ENCODE measurements around the gene BMP4. TPM values are rescaled to one million over a fixed set of nuclear protein-coding genes. Genes with fewer than 3 reads are reported as not detected.

Gene BMP4
- total RNA-seq, 2 experiments from 2014 or later, result 0.34 TPM; not detected in 1

DNA sequence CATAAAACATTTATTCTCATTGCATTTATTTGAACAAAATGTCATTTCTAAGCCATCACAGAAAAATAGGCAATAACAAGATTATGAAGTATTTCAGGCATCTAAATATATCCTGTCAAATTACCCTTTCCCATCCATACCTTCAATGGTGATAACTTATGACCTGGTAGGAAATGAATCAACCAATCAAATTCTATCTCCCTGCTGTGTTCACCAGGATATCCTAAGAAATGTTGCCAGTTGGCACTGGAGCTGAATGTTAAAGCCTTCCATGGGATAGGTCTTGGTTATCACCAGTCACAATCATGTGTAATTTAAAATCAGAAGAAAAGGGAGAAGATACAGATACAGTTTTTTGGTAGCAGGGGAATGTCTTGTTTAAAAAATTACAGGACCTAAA, 23.7 kb downstream of the BMP4 start:
- no peaks in the 10 kb centered on the region for H3K36me3 Mint-ChIP-seq
- intact Hi-C loops (cut with micrococcal nuclease), result loop anchor here (5.0 kb wide), 1 partner anchor 399 kb away; no protein-coding TSS in a partner anchor
- H3K4me3 Mint-ChIP-seq, result no peak overlapping the region
- H3K9me3 Mint-ChIP-seq, result no peaks in the 10 kb centered on the region
- peaks cover 2% of the 10 kb centered on the region for H3K27me3 Mint-ChIP-seq
- CTCF ChIA-PET, result interaction anchor here (1.2 kb wide), 1 partner anchor 241 kb away, joined by 3 read pairs; no protein-coding TSS in a partner anchor
- no peaks in the 10 kb centered on the region for H3K4me1 Mint-ChIP-seq (ENCODE audit: low read depth)
- POLR2A ChIA-PET, result no interaction called here
- no peak for DNase-seq
- no peak overlapping the region for H3K27ac Mint-ChIP-seq

DNA sequence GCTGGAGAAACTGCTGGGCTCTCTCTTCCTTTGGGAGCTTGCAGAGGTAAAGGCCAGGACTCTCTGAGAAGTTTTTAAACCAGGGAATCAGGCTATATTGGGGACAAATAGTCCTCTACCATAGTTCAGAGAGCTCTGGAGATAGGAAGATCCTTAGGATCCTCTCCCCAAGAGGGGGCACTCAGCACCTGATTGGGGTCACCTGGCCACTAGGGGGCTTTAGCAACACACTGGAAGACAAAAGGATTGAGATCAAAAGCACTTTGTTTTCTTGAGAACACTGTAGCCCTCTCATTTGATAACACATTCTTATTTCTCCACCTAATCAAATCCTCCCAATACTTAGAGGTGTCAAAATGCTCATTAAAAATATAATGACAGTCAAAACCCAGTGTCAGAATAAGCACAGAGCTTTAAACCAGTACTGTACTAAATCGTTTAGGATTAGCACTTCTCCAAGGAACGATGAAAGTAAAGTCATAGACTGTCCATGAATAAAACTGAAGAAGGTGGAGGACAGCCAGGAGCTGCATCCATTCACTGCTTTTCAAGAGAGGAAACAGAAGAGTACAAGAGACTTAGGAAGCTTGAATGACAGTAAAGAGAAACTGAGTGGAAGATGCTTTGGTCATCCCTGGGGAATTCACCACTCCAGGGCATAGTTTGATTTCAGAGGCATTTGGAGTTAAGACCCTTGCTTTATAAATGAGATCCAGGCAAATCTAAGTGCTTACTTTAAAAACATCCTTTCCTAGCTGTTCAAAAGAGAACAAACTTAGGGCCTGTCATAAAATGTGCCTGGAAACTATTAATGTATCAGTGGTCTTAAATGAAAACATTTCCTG, 26.5 kb downstream of the BMP4 start:
- DNase-seq, result peak; percentile 48

DNA sequence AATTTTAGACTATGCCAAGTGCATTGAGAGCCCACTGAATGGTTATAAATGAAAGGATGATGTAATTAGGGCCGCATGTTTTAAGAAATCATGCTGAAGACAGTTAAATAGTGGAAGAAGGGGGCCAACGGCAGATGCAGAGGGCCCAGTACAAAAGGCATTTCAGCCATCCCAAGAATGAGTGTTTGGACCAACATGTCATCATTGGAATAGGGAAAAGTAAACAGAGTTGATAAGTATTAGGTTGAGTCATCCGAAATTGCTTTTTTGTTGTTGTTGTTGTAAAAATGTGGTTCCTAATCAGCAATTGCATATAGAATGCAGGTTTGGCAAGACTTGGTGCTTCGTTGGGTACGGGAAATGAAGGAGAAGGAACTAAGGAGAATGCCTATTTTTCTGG, 29.5 kb downstream of the BMP4 start:
- no peak overlapping the region for H3K4me3 Mint-ChIP-seq
- intact Hi-C loops (cut with micrococcal nuclease), result no loop called here
- no peaks in the 10 kb centered on the region for H3K9me3 Mint-ChIP-seq
- ChIA-PET POLR2A (no interaction called here), CTCF (no interaction called here)
- no peaks in the 10 kb centered on the region for H3K4me1 Mint-ChIP-seq (ENCODE audit: low read depth)
- no peak for DNase-seq
- no peak overlapping the region for H3K27ac Mint-ChIP-seq
- H3K27me3 Mint-ChIP-seq, result peaks cover 6% of the 10 kb centered on the region
- no peaks in the 10 kb centered on the region for H3K36me3 Mint-ChIP-seq

More for the DNA sequence above, 26.5 kb downstream of the BMP4 start:
- peaks cover 2% of the 10 kb centered on the region for H3K27me3 Mint-ChIP-seq
- ChIA-PET POLR2A (no interaction called here), CTCF (interaction anchor here (0.9 to 2.7 kb wide), 8 partner anchors 8 to 418 kb away, joined by 3 to 21 read pairs (median 4); no protein-coding TSS in a partner anchor)
- intact Hi-C loops (cut with micrococcal nuclease), result loop anchor here (1.0 to 5.0 kb wide), 2 partner anchors 245 to 402 kb away; no protein-coding TSS in a partner anchor
- H3K36me3 Mint-ChIP-seq, result no peaks in the 10 kb centered on the region
- H3K4me3 Mint-ChIP-seq, result no peak overlapping the region
- no peaks in the 10 kb centered on the region for H3K9me3 Mint-ChIP-seq
- H3K27ac Mint-ChIP-seq, result no peak overlapping the region
- no peaks in the 10 kb centered on the region for H3K4me1 Mint-ChIP-seq (ENCODE audit: low read depth)

DNA sequence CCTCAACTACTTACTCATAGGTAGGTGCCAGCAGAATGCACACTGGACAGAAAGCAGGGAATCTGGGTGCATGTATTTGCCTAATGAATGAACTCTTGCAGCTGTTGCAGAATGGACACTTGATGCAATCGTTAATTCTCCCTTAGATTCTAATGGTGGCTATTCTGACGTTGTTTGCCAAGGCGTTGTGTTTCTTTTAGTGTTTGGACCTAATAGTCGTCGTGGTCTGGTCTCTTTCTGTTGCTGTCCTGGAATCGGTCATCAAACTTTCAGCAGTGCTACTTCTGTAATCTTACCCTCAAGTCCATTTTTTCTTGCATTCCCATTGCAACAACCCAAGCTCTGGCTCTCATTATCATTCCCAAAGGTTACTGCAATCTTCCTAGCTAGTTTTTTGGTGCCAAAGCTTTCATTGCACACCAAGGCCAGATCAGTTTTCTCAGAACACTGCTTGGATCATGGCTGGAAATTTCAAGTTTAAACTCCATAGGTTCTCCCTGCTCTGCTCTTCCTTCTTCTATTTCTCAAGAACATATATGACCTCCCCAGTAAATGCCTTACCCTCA, 31.3 kb downstream of the BMP4 start:
- no peaks in the 10 kb centered on the region for H3K4me1 Mint-ChIP-seq (ENCODE audit: low read depth)
- CTCF ChIA-PET, result interaction anchor here (0.6 to 0.7 kb wide), 2 partner anchors 10 to 423 kb away, joined by 3 read pairs; no protein-coding TSS in a partner anchor
- POLR2A ChIA-PET, result no interaction called here
- H3K4me3 Mint-ChIP-seq, result no peak overlapping the region
- H3K27ac Mint-ChIP-seq, result no peak overlapping the region
- intact Hi-C loops (cut with micrococcal nuclease), result no loop called here
- H3K9me3 Mint-ChIP-seq, result no peaks in the 10 kb centered on the region
- no peaks in the 10 kb centered on the region for H3K36me3 Mint-ChIP-seq
- H3K27me3 Mint-ChIP-seq, result peaks cover 6% of the 10 kb centered on the region
- no peak for DNase-seq

DNA sequence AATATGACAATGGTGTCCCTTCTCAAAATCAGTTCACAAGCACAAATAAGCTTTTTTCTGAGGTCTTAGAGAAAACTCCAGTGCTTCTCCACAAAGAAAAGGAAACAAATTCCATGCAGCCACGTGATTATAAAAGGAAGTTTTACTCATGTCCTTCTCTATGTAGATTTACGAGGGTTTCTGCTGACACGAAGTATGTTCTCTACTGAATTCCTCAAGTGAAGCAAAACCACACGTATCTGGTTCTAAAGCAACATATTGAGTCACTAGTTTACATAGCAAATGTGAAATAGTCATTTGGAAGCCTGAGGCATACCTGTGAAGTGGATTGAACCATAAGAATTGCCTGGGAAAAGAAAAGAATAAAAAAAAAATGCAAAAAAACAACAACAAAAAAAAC, 31.9 kb downstream of the BMP4 start:
- Mint-ChIP-seq H3K4me1 (ENCODE audit: low read depth) (no peaks in the 10 kb centered on the region), H3K4me3 (no peak overlapping the region), H3K36me3 (no peaks in the 10 kb centered on the region), H3K27me3 (peaks cover 5% of the 10 kb centered on the region), H3K9me3 (no peaks in the 10 kb centered on the region), H3K27ac (no peak overlapping the region)
- POLR2A ChIA-PET, result no interaction called here
- intact Hi-C loops (cut with micrococcal nuclease), result no loop called here
- DNase-seq, result no peak
- CTCF ChIA-PET, result interaction anchor here (0.6 kb wide), 1 partner anchor 9 kb away, joined by 3 read pairs; no protein-coding TSS in a partner anchor

DNA sequence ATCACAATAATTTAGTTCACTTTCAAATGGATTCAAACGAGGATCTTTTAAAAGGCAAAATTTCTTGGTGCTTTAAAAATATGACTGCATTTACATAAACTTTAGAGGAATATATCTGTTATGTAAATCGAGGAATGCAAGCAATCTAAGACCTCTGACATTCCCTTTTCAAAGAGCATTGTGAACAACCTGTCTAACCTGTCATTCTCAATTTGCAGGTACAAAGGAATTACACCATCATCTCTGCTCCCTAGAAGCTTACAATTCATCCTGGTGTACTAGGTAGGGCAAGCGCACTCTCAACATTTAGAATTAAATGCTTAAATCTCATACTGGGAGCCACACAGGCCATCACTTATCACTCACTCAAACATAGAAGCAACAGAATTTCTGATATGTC, 35.6 kb downstream of the BMP4 start:
- Mint-ChIP-seq H3K9me3 (no peaks in the 10 kb centered on the region), H3K36me3 (no peaks in the 10 kb centered on the region), H3K27ac (no peak overlapping the region), H3K27me3 (peaks cover 5% of the 10 kb centered on the region), H3K4me1 (ENCODE audit: low read depth) (no peaks in the 10 kb centered on the region), H3K4me3 (no peak overlapping the region)
- DNase-seq, result no peak
- intact Hi-C loops (cut with micrococcal nuclease), result no loop called here
- CTCF ChIA-PET, result interaction anchor here (1.1 kb wide), 1 partner anchor 9 kb away, joined by 3 read pairs; no protein-coding TSS in a partner anchor
- POLR2A ChIA-PET, result no interaction called here

DNA sequence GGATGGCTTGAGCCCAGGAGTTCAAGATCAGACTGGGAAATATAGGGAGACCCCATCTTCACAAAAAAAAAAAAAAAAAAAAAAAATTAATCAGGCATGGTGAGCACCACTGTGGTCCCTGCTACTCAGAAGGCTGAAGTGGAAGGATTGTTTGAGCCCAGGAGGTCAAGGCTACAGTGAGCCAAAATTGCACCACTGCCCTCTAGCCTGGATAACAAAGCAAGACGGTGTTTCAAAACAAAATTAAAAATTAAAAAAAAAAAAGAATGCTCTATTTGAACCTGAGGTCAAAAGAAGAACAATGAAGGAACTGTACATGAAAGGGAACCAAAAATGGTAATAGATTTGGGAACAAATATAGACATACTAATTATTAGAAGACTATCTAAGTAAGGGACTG, 40.4 kb downstream of the BMP4 start:
- intact Hi-C loops (cut with micrococcal nuclease), result no loop called here
- DNase-seq, result no peak
- Mint-ChIP-seq H3K9me3 (peaks cover 6% of the 10 kb centered on the region), H3K4me1 (ENCODE audit: low read depth) (no peaks in the 10 kb centered on the region), H3K4me3 (no peak overlapping the region), H3K27me3 (peaks cover 1% of the 10 kb centered on the region), H3K27ac (no peak overlapping the region), H3K36me3 (no peaks in the 10 kb centered on the region)
- POLR2A ChIA-PET, result no interaction called here
- CTCF ChIA-PET, result interaction anchor here (0.6 kb wide), 1 partner anchor 9 kb away, joined by 3 read pairs; no protein-coding TSS in a partner anchor

DNA sequence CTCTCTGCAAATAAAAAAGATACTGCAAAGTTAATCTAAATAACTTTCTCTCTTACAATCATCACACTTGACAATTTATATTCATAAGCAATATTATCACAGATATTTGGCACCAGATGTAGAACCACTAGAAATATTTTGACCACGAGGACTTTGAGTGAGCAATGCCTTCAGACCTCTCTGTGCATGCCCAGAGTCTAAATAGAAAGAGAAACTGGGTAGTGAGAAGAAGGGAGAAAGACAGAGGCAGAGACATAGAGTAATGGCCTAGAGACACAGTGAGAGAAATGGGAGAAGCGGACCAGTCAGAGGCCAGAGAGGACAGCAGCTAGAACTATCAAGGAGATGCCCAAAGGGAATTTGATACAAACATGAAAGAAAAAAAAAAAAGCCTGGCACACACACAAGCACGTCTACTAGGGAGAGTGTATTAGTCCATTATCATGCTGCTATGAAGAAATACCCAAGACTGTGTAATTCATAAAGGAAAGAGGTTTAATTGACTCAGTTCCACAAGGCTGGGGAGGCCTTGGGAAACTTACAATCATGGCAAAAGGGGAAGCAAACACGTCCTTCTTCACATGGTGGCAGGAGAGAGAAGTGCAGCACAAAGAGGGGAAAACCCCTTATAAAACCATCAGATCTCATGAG, 41.1 kb downstream of the BMP4 start:
- Mint-ChIP-seq H3K27me3 (peaks cover 1% of the 10 kb centered on the region), H3K36me3 (no peaks in the 10 kb centered on the region), H3K27ac (no peak overlapping the region), H3K4me3 (no peak overlapping the region), H3K4me1 (ENCODE audit: low read depth) (no peaks in the 10 kb centered on the region), H3K9me3 (peaks cover 6% of the 10 kb centered on the region)
- CTCF ChIA-PET, result interaction anchor here (0.6 kb wide), 1 partner anchor 9 kb away, joined by 3 read pairs; no protein-coding TSS in a partner anchor
- DNase-seq, result no peak
- POLR2A ChIA-PET, result no interaction called here
- intact Hi-C loops (cut with micrococcal nuclease), result no loop called here

DNA sequence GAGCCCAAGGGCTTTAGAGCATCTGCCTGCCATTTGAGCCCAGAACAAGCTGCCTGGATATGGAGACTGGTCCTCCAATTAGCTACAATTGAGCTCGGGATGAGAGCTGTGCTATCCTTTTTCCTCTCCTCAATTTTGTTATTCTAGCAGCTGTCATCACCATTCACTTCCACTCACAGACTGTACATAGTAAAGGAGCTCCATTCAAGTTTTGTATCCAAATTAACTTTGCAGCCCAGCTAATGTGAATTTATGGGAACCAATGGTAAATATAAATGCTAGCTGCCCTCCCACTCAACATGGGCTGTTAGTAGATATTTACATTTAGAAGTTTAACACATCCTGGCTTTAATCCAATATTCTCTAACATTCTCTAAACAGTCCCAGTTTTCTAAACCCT, 44.6 kb downstream of the BMP4 start:
- Mint-ChIP-seq H3K4me1 (ENCODE audit: low read depth) (no peaks in the 10 kb centered on the region), H3K9me3 (peaks cover 6% of the 10 kb centered on the region), H3K36me3 (no peaks in the 10 kb centered on the region), H3K4me3 (no peak overlapping the region), H3K27ac (no peak overlapping the region), H3K27me3 (peaks cover 1% of the 10 kb centered on the region)
- intact Hi-C loops (cut with micrococcal nuclease), result no loop called here
- CTCF ChIA-PET, result interaction anchor here (1.2 kb wide), 1 partner anchor 18 kb away, joined by 4 read pairs; no protein-coding TSS in a partner anchor
- DNase-seq, result no peak
- POLR2A ChIA-PET, result interaction anchor here (0.6 kb wide), 1 partner anchor 216 kb away, joined by 4 read pairs; no protein-coding TSS in a partner anchor

DNA sequence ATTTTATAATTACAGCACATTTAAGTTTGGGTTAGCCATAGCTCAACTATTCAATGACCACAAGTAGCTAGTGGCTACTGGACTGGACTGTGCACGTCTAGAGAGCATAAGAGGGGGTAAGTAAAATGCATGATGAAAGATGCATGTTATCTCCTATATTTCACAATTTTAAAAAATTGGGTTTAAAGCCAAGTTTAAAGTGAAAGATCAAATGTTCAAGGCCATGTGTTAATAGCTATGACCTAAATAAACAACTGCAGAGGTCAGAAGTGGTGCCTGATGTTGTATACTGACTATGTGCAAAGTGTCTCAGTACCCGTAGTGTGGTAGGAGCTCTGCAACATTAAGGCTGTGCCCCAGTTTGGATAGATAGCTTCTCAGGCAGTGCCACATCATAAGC, 48.2 kb downstream of the BMP4 start:
- H3K9me3 Mint-ChIP-seq, result peaks cover 10% of the 10 kb centered on the region
- CTCF ChIA-PET, result no interaction called here
- no peak overlapping the region for H3K27ac Mint-ChIP-seq
- H3K36me3 Mint-ChIP-seq, result no peaks in the 10 kb centered on the region
- H3K4me3 Mint-ChIP-seq, result no peak overlapping the region
- intact Hi-C loops (cut with micrococcal nuclease), result no loop called here
- H3K4me1 Mint-ChIP-seq (ENCODE audit: low read depth), result no peaks in the 10 kb centered on the region
- POLR2A ChIA-PET, result no interaction called here
- DNase-seq, result no peak
- peaks cover 1% of the 10 kb centered on the region for H3K27me3 Mint-ChIP-seq

DNA sequence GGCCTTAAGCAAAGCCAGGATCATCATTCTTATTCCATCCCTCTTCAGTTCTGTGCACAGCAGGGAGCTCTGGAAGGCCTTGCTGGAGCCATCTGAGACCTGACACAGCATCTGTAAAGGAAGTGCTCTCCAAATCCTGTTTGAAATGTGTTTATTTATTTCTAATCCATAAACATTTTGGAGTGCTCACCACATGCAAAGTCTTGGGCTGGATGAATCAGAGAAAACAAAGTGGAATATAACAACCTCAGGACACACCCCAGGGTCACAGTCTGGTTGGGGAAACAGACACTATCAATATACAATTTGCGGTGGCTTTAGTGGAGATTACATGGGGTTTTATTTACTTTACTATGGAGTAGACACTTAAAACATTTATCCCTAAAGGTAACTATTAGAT, 54.3 kb downstream of the BMP4 start:
- H3K9me3 Mint-ChIP-seq, result peaks cover 10% of the 10 kb centered on the region
- DNase-seq, result no peak
- CTCF ChIA-PET, result interaction anchor here (0.6 kb wide), 1 partner anchor 407 kb away, joined by 3 read pairs; no protein-coding TSS in a partner anchor
- POLR2A ChIA-PET, result no interaction called here
- intact Hi-C loops (cut with micrococcal nuclease), result no loop called here
- no peak overlapping the region for H3K27ac Mint-ChIP-seq
- no peak overlapping the region for H3K4me3 Mint-ChIP-seq
- no peaks in the 10 kb centered on the region for H3K4me1 Mint-ChIP-seq (ENCODE audit: low read depth)
- H3K36me3 Mint-ChIP-seq, result no peaks in the 10 kb centered on the region
- H3K27me3 Mint-ChIP-seq, result no peaks in the 10 kb centered on the region

DNA sequence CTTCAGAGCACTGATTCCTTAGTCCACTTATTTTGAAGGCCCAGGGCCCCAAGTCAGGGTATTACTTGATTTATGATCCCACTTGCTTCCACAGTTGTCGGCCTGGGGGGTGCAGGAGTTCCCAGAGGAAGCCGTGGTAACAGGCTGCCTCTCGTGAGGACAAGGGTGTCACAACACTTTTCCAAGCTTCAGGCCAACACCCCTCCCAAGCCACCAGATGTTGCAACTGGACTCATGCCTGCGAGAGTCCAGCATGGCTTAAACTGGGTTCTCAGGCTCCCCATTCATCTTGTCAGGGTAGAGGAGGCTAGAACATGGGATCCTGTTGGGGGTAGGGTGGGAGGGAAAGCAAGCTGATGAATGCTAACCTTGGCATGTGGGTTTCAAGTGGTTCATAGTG, 56.1 kb downstream of the BMP4 start:
- H3K4me1 Mint-ChIP-seq (ENCODE audit: low read depth), result no peaks in the 10 kb centered on the region
- no peak overlapping the region for H3K4me3 Mint-ChIP-seq
- no peak for DNase-seq
- peaks cover 3% of the 10 kb centered on the region for H3K9me3 Mint-ChIP-seq
- ChIA-PET POLR2A (no interaction called here), CTCF (no interaction called here)
- H3K36me3 Mint-ChIP-seq, result no peaks in the 10 kb centered on the region
- H3K27me3 Mint-ChIP-seq, result peaks cover 4% of the 10 kb centered on the region
- intact Hi-C loops (cut with micrococcal nuclease), result no loop called here
- H3K27ac Mint-ChIP-seq, result no peak overlapping the region
